HG02642 (cell line): ENCODE data around the gene LRMDA.

Experiments
- ATAC-seq: cut with Tn5 transposase; IDR thresholded peaks from one replicate; pipeline ENCODE4 v1.9.1; 2021; ENCODE audit warnings: mild to moderate bottlenecking; ENCODE audit not compliant: unreplicated experiment, poor library complexity

LRMDA gene

GRCh38 chr10:75527542-75527941 lies 96.1 kb downstream of the LRMDA start:
- no peak for ATAC-seq

GRCh38 chr10:75528392-75528791 lies 97.0 kb downstream of the LRMDA start:
- ATAC-seq: no peak

- ATAC-seq: no peak
Measured at GRCh38 chr10:75530299-75530698, 98.9 kb downstream of the LRMDA start.

- no peak for ATAC-seq
Measured at GRCh38 chr10:75531571-75532031, 100.2 kb downstream of the LRMDA start.

- no peak for ATAC-seq
Measured at GRCh38 chr10:75532253-75532924, 101.0 kb downstream of the LRMDA start.

GRCh38 chr10:75538144-75538543 lies 106.7 kb downstream of the LRMDA start:
- ATAC-seq: no peak

- ATAC-seq: no peak
Measured at GRCh38 chr10:75538765-75539164, 107.3 kb downstream of the LRMDA start.

- peak; percentile 61 for ATAC-seq
Measured at GRCh38 chr10:75540357-75540966, 109.0 kb downstream of the LRMDA start.

GRCh38 chr10:75540981-75541380 lies 109.6 kb downstream of the LRMDA start:
- no peak for ATAC-seq

- ATAC-seq: no peak
Measured at GRCh38 chr10:75541411-75541810, 110.0 kb downstream of the LRMDA start.

- ATAC-seq: no peak
Measured at GRCh38 chr10:75542084-75542483, 110.7 kb downstream of the LRMDA start.

GRCh38 chr10:75542906-75543305 lies 111.5 kb downstream of the LRMDA start:
- ATAC-seq: no peak

GRCh38 chr10:75544386-75544785 lies 113.0 kb downstream of the LRMDA start:
- ATAC-seq: no peak

- no peak for ATAC-seq
Measured at GRCh38 chr10:75544993-75545706, 113.7 kb downstream of the LRMDA start.

GRCh38 chr10:75546004-75546403 lies 114.6 kb downstream of the LRMDA start:
- no peak for ATAC-seq

GRCh38 chr10:75547391-75548298 lies 116.2 kb downstream of the LRMDA start:
- no peak for ATAC-seq

- ATAC-seq: no peak
Measured at GRCh38 chr10:75548356-75548755, 116.9 kb downstream of the LRMDA start.

- no peak for ATAC-seq
Measured at GRCh38 chr10:75550191-75550590, 118.8 kb downstream of the LRMDA start.

GRCh38 chr10:75552171-75552570 lies 120.7 kb downstream of the LRMDA start:
- ATAC-seq: no peak

GRCh38 chr10:75553550-75553949 lies 122.1 kb downstream of the LRMDA start:
- ATAC-seq: no peak
